ENCODE data around the gene SHC2. TPM values are rescaled to one million over a fixed set of nuclear protein-coding genes. Genes with fewer than 3 reads are reported as not detected.

SHC2 gene
- total and polyA plus RNA-seq, 2 of the 13 experiments (the other 11 are each of a cell fraction or from before 2014, with no cell fraction given) = 9.0 to 18.3 TPM

- TF ChIP-seq FUBP1 (CRISPR knock-in tag; IDR thresholded peaks at IDR 0.05; ENCODE audit: borderline replicate concordance) (no peak), TGIF2 (CRISPR knock-in tag; IDR thresholded peaks at IDR 0.05) (no peak), CENPX (CRISPR knock-in tag; IDR thresholded peaks at IDR 0.05) (no peak), POLR2G (IDR thresholded peaks at IDR 0.05; ENCODE audit: low read depth, low read length) (peak; percentile 62; the same call in 1 of the 2 replicates), ZNF691 (CRISPR knock-in tag; IDR thresholded peaks at IDR 0.05; ENCODE audit: borderline replicate concordance, low read depth) (no peak), TBP (CRISPR knock-in tag; IDR thresholded peaks at IDR 0.05) (no peak), ZNF274 (CRISPR knock-in tag; IDR thresholded peaks at IDR 0.05) (no peak), DDIT3 (CRISPR knock-in tag; IDR thresholded peaks at IDR 0.05) (no peak), ARHGAP35 (CRISPR knock-in tag; IDR thresholded peaks at IDR 0.05; ENCODE audit: borderline replicate concordance) (peak; percentile 15; the same call in 1 of the 2 replicates), MXD4 (CRISPR knock-in tag; IDR thresholded peaks at IDR 0.05) (0 out of 2 replicates have a peak, but pooled peaks have one; percentile 37), FOXO4 (CRISPR knock-in tag; conservative IDR thresholded peaks at IDR 0.05) (no peak), ZBTB1 (CRISPR knock-in tag; IDR thresholded peaks at IDR 0.05; ENCODE audit: borderline replicate concordance) (no peak), CERS6 (CRISPR knock-in tag; IDR thresholded peaks at IDR 0.05) (no peak), FOXP1 (IDR thresholded peaks at IDR 0.05) (no peak), FOXP1 (CRISPR knock-in tag; IDR thresholded peaks at IDR 0.05) (no peak), KDM2A (CRISPR knock-in tag; IDR thresholded peaks at IDR 0.05; ENCODE audit: borderline replicate concordance, low read depth) (peak; percentile 64; the same call in 1 of the 2 replicates), ZNF430 (CRISPR knock-in tag; IDR thresholded peaks at IDR 0.05) (no peak), MED13 (CRISPR knock-in tag; IDR thresholded peaks at IDR 0.05) (0 out of 2 replicates have a peak, but pooled peaks have one; percentile 45), ZBTB42 (CRISPR knock-in tag; IDR thresholded peaks at IDR 0.05) (no peak), PAWR (CRISPR knock-in tag; IDR thresholded peaks at IDR 0.05; ENCODE audit: borderline replicate concordance) (no peak), ZEB1 (IDR thresholded peaks at IDR 0.05; ENCODE audit: insufficient replicate concordance, low read depth) (no peak), ZNF280B (CRISPR knock-in tag; IDR thresholded peaks at IDR 0.05; ENCODE audit: borderline replicate concordance) (no peak; the same call in 1 of the 2 replicates)
These were observed 46.7 kb upstream of the SHC2 start, which contains the start of gene TPGS1 (continued) for GRCh38 chr19:507286-508203.
